GM19025 (cell line): ENCODE data around the gene PTGES3L.
A peak's percentile ranks its signal among the peaks of the same experiment; 100 is the strongest.

Experiments
- ATAC-seq: cut with Tn5 transposase; IDR thresholded peaks from one replicate; pipeline ENCODE4 v1.9.1; 2021; ENCODE audit warnings: mild to moderate bottlenecking, low read depth, moderate library complexity; ENCODE audit not compliant: unreplicated experiment

The PTGES3L gene

DNA sequence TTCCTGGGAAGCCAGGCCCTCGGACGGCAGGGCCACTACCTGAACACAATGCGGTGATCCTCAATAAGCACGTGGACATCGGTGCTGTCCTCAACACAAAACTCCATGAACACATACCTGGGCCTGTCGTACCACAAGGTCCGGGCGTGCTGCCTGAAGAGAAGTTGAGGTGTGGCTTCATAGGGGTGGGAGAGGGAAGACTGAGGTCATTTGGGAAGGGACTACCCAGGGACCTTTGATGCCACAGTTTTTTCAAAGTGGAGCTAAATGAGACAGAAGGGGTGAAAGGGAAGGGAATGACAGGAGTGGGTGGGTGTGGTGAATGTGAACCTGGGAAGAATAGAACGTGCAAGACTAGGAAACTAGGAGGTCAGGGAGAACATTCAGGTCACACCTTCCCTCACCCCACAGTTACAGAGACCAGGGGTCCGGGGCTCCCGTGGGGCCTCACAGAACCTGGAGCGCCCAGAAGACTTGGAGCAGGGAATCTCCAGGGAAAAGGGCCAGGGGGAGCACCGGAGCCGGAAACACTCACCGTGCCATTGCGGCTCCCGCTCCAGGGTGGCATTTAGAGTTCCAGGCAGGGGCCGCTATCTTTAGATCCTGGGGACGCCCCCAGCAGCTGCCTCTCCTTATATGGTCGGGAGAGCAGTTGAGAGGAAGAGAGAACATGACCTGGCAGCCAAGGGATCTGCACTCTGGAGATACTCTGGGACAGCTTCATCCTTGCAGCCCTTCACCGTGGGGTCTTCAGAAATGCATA is at the start of gene PTGES3L:
PTGES3L (minus strand) TSS at position 570 of the 763 bp plus-strand sequence; CDS start at position 543, 27 bp downstream.
- ATAC-seq, result no peak

GRCh38 chr17:43028221-43028861 is 48.5 kb upstream of the PTGES3L start:
- no peak for ATAC-seq

DNA sequence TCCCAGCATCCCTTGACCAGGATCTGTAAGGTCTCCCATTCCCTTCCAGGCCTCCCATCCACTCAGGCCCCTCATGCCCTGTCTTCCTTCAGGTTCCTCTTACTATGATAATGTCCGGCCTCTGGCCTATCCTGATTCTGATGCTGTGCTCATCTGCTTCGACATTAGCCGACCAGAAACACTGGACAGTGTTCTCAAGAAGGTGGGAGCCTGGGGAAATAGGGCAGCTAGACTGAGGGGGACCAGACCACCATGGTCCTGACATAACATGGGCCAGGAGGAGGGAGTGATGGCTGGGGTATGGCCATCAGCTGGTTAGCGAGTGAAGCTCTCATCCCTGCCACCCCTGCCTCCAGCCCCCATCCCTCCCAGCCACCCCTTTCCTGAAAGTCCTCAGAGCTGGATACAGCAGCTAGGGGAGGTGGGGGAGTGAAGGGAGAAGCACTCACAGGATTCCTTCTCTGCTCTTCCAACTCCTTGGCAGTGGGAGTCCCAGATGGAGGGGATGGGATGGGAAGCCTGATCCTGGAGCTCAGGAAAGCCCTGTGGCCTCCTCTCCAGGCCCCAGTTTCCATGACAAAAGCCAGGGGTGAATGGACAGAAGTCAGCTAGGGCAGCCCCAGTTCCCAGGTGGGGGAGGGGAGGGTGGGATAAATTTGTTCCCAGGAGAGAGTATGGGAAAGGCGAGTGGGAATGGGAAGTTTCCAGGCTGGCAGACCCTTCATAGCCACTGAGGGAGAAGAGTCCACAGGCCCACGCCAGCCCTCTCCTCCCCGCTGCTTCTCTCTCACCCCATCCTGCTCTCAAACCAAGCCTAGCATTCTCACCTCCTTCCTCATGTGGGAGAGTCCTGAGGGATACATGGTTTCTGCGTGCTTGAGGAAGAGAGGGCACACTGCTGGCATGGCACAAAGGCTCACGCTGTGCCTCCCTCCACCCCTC is 47.5 kb upstream of the PTGES3L start:
- no peak for ATAC-seq

- no peak for ATAC-seq
These were observed 46.7 kb upstream of the PTGES3L start for GRCh38 chr17:43026595-43026994.

DNA sequence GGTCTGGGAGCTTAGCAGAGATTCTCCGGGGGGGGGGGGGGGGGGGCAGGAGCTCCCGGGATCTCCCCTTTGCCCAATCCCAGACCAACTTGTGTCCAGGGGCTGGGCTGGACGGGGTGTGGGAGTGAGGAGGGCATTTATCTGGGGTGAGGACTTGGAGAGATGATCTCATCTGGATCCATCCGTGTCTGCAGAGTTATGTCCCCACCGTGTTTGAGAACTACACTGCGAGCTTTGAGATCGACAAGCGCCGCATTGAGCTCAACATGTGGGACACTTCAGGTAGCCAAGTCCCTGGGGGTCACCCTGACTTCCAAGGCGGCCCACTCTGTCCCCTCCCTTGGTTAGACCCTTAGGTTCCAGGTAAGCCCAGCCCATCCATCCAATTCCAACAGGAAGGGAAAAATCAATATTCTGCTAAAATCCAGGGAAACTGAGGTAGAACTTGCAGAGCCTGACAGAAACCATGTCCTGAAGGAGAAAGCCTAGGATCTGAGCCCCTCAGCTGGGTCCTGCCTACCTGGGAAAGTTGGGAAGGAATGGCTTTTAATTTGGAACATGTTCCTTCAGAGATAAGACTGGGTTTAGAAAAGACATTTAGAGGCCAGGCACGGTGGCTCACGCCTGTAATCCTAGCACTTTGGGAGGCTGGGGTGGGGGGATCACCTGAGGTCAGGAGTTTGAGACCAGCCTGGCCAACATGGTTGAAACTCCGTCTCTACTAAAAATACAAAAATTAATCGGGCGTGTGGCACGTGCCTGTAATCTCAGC is 46.1 kb upstream of the PTGES3L start:
- ATAC-seq, result no peak

DNA sequence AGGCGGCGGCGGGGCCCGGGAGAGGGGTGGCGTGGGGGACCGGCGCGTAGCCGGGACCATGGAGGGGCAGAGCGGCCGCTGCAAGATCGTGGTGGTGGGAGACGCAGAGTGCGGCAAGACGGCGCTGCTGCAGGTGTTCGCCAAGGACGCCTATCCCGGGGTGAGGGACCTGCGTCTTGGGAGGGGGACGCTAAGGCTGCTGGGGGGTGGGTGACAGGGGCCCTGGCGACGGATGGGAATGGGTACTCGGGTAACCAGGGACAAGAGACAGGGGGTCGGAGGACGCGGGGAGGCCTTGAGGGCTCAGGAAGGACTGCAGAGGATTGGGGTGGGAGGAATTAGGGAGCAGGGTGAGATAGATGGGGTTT is 45.4 kb upstream of the PTGES3L start:
- ATAC-seq, result no peak

GRCh38 chr17:43024407-43025289 is 44.8 kb upstream of the PTGES3L start, which contains the start of gene RND2:
Gene RND2 (plus strand): TSS chr17:43025231. CDS start chr17:43025348, 117 bp downstream.
- no peak for ATAC-seq

- ATAC-seq, result peak; percentile 44
These were observed 42.0 kb upstream of the PTGES3L start, which contains the start of gene VAT1 for GRCh38 chr17:43021741-43022512. Gene VAT1 (minus strand): TSS chr17:43022385. CDS start chr17:43022322, 63 bp downstream.

- ATAC-seq, result no peak
These were observed 41.2 kb upstream of the PTGES3L start for GRCh38 chr17:43020789-43021740.

GRCh38 chr17:43020030-43020621 is 40.2 kb upstream of the PTGES3L start:
- ATAC-seq, result no peak

GRCh38 chr17:43019418-43019817 is 39.5 kb upstream of the PTGES3L start:
- no peak for ATAC-seq

GRCh38 chr17:43018932-43019331 is 39.1 kb upstream of the PTGES3L start:
- ATAC-seq, result no peak

DNA sequence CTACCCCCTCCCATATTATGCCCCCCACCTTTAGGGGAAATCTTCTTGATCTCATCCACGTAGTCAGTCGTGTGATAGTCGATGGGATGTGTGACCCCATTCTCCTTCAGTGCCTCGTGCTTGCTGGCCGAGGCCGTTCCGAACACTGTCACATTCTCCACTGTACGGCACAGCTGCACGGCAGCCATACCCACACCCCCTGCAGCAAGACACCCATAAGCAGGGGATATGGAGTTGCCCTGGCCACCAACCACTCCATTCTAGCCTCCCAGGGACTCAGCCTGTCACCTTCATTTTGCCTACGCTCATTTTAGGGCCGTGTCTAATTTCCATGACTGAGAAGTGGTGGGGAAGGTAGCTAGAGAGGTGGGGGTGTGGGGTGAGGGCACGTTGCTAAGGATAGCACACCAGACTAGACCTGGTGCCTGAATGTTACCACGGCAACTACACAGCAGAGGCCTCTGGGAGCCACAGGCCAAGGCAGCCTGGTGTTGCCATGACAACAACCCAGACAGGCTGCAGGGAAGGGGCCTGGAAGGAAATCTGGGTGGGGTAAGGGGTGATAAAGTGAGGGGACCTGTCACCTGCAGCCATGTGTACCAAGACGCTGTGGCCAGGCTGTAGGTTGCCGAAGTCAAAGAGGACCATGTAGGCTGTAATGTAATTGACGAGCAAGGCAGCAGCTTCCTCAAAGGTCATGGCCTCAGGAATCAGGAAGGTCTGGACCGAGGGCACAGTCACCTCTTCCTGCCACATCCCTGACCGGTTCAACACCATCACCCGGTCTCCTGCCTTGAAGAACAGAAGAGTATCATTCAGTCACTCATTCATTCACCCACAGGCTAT is 38.4 kb upstream of the PTGES3L start:
- ATAC-seq, result no peak

GRCh38 chr17:43016216-43016615 is 36.3 kb upstream of the PTGES3L start:
- ATAC-seq, result no peak

DNA sequence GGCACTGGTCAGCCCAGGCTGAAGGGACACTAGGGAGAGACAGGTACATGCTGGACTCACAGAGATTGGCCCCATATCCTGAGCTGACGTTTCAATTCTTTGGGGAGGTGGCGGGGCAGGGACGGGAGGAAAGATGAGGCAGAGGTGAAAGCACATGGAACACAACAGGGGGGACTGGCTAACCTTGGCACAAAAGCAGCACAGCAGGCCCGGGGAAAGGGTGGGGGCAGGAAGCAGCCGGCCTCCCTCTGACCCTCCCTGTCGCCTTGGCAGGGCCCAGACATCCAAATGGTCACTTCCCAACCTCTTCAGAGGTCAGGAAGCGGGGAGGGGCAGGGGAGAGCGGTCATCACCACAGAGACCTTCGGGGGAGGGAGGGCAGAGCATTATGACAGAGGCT is 35.7 kb upstream of the PTGES3L start:
- no peak for ATAC-seq
